Upper lobe of left lung (tissue), 4 donors: ENCODE data around the gene ATP9A.

Source experiments
- POLR2A ChIP-seq, 4 donors: fragments of 450-650 bp; IDR thresholded peaks; one replicate each; pipeline ENCODE4 v1.5.1; 2016 to 2017; ENCODE audit warnings: antibody characterized with exemption in 4 of 4, mild to moderate bottlenecking in 2 of 4
- POLR2AphosphoS5 ChIP-seq, 2 donors: sonication (generic); formaldehyde crosslinking; IDR thresholded peaks; one replicate each; pipeline ENCODE4 v1.5.1; 2017; ENCODE audit warnings: antibody characterized with exemption in 2 of 2
- TF ChIP-seq, protein P1 (sequence below), 6 experiments: fragments of 450-650 bp in 4 of 6; fragments of 200-600 bp in 2 of 6; sonication (generic) in 2 of 6; IDR thresholded peaks; one replicate each; pipeline ENCODE4 v1.5.1; 2016 to 2019; ENCODE audit warnings: antibody characterized with exemption in 6 of 6

DNA sequence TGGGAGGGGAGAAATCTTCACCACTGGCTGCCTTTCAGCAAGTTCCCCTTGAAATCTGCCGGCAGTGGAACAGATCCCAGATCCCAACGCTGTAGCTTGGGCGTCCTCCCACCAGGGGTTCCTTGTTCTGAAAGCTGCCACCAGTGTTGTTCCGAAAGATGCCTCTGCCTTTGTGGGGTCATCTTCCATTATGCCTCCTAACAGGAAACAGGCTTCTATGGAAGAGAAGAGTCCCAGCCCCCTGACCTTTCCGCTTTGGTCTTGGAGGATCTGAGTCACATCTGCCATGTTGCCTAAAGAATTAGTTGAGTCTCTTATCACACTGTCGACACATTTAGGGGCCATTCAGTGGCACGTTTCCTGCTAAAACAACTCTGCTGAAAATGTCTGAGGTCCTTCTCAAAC lies 168.2 kb downstream of the ATP9A start:
- TF ChIP-seq, protein P1, sequence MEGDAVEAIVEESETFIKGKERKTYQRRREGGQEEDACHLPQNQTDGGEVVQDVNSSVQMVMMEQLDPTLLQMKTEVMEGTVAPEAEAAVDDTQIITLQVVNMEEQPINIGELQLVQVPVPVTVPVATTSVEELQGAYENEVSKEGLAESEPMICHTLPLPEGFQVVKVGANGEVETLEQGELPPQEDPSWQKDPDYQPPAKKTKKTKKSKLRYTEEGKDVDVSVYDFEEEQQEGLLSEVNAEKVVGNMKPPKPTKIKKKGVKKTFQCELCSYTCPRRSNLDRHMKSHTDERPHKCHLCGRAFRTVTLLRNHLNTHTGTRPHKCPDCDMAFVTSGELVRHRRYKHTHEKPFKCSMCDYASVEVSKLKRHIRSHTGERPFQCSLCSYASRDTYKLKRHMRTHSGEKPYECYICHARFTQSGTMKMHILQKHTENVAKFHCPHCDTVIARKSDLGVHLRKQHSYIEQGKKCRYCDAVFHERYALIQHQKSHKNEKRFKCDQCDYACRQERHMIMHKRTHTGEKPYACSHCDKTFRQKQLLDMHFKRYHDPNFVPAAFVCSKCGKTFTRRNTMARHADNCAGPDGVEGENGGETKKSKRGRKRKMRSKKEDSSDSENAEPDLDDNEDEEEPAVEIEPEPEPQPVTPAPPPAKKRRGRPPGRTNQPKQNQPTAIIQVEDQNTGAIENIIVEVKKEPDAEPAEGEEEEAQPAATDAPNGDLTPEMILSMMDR (IDR thresholded peaks at IDR 0.05) = no peak
- no peak for TF ChIP-seq POLR2AphosphoS5 (IDR thresholded peaks at IDR 0.05)
- no peak for TF ChIP-seq POLR2A (IDR thresholded peaks at IDR 0.05)
